SK-N-SH (cell line): ENCODE results near the gene DSEL. TPM values are rescaled to one million over a fixed set of nuclear protein-coding genes. Genes with fewer than 3 reads are reported as not detected.

ENCODE experiments used
- CTCF ChIP-seq: fragments of 200-600 bp; sonication (generic); IDR thresholded peaks from 2 replicates; pipeline ENCODE4 v1.6.1; 2017; ENCODE audit warnings: antibody characterized with exemption, mild to moderate bottlenecking, moderate library complexity
- ELF1 ChIP-seq: IDR thresholded peaks from 2 replicates; pipeline ENCODE4 v1.4.0; 2012
- EP300 ChIP-seq, 2 experiments: IDR thresholded peaks; 2 replicates each; pipeline versions ENCODE4 v1.4.0 to v1.6.1; 2012; ENCODE audit warnings: borderline replicate concordance in 1 of 2, low read depth in 1 of 2, low read length in 1 of 2
- EZH2phosphoT487 ChIP-seq: fragments of 200-600 bp; sonication (generic); IDR thresholded peaks from 2 replicates; pipeline ENCODE4 v1.6.1; 2017; ENCODE audit warnings: low read depth, mixed run types, mild to moderate bottlenecking, antibody characterized with exemption, moderate library complexity, borderline replicate concordance
- FOXM1 ChIP-seq: IDR thresholded peaks from 2 replicates; pipeline ENCODE4 v1.4.0; 2012; ENCODE audit warnings: low read depth, mild to moderate bottlenecking
- GABPA ChIP-seq: IDR thresholded peaks from 2 replicates; pipeline ENCODE4 v1.4.0; 2012; ENCODE audit warnings: low read depth, mild to moderate bottlenecking
- MEF2A ChIP-seq: IDR thresholded peaks from 2 replicates; pipeline ENCODE4 v1.4.0; 2012; ENCODE audit warnings: low read depth, borderline replicate concordance
- MXI1 ChIP-seq: IDR thresholded peaks from 2 replicates; pipeline ENCODE4 v1.6.1; 2012; ENCODE audit warnings: mild to moderate bottlenecking, low read depth, low read length, improper control_type of control experiment
- PBX3 ChIP-seq: IDR thresholded peaks from 2 replicates; pipeline ENCODE4; 2012
- POLR2AphosphoS5 ChIP-seq: IDR thresholded peaks from 2 replicates; pipeline ENCODE4 v1.6.1; 2012; ENCODE audit warnings: low read depth, low read length
- RAD21 ChIP-seq: IDR thresholded peaks from 2 replicates; pipeline ENCODE4 v1.6.1; 2012; ENCODE audit warnings: mild to moderate bottlenecking, low read length
- RCOR1 ChIP-seq: fragments of 150-350 bp; IDR thresholded peaks from 2 replicates; pipeline ENCODE4 v1.6.1; 2017; ENCODE audit warnings: antibody characterized with exemption, low read length
- REST ChIP-seq: IDR thresholded peaks from 2 replicates; pipeline ENCODE4 v1.6.1; 2012; ENCODE audit warnings: mild to moderate bottlenecking, low read depth, low read length, moderate library complexity
- SMC3 ChIP-seq: IDR thresholded peaks from 2 replicates; pipeline ENCODE4 v1.6.1; 2012; ENCODE audit warnings: low read depth, low read length, improper control_type of control experiment
- TEAD4 ChIP-seq: IDR thresholded peaks from 2 replicates; pipeline ENCODE4 v1.4.0; 2012; ENCODE audit warnings: mild to moderate bottlenecking, borderline replicate concordance; ENCODE audit not compliant: insufficient read depth
- ZBTB33 ChIP-seq: IDR thresholded peaks from 2 replicates; pipeline ENCODE4 v1.4.0; 2012; ENCODE audit warnings: low read depth, borderline replicate concordance
- polyA plus RNA-seq, 3 experiments: library from polyadenylated mRNA; depleted of rRNA; stranded (reverse); fragments of >200 nt; gene quantifications; 2 replicates each; pipeline ENCODE4 v1.2.3, GENCODE V29; 2012

DSEL gene
- polyA plus RNA-seq, 1 of the 3 experiments (the other 2 are of a cell fraction), result 3.3 TPM

GRCh38 chr18:67509741-67510391 is 6.7 kb downstream of the DSEL start (continued):
- TF ChIP-seq ZBTB33, result no peak
- 0 out of 2 replicates have a peak, but pooled peaks have one; percentile 38 for TF ChIP-seq MXI1
- TF ChIP-seq EP300 (IDR thresholded peaks at IDR 0.05; ENCODE audit: borderline replicate concordance in 1 of 2, low read depth in 1 of 2, low read length in 1 of 2), result peak; percentile 44 to 82; a peak in 2 of 4 replicates
- TF ChIP-seq MEF2A, result no peak
- TF ChIP-seq CTCF, result no peak
- TF ChIP-seq EZH2phosphoT487, result no peak
- peak; percentile 30; the same call in 1 of the 2 replicates for TF ChIP-seq TEAD4
- no peak for TF ChIP-seq GABPA
- TF ChIP-seq ELF1, result no peak
- no peak for TF ChIP-seq SMC3
- TF ChIP-seq POLR2AphosphoS5, result no peak
- no peak for TF ChIP-seq FOXM1
- no peak for TF ChIP-seq REST
- TF ChIP-seq RCOR1, result no peak; the same call in 1 of the 2 replicates
- 0 out of 2 replicates have a peak, but pooled peaks have one; percentile 12 for TF ChIP-seq RAD21
- peak; percentile 45; the same call in 1 of the 2 replicates for TF ChIP-seq PBX3
